Activated CD8-positive, alpha-beta memory T cell treated with anti-CD3 and anti-CD28 coated beads for 24 hours (primary cell): ENCODE results near the gene PRKAG3.

Experiments
- DNase-seq: peaks from one replicate; pipeline ENCODE4 v3.0.0-alpha.2; 2020

PRKAG3 gene

DNA sequence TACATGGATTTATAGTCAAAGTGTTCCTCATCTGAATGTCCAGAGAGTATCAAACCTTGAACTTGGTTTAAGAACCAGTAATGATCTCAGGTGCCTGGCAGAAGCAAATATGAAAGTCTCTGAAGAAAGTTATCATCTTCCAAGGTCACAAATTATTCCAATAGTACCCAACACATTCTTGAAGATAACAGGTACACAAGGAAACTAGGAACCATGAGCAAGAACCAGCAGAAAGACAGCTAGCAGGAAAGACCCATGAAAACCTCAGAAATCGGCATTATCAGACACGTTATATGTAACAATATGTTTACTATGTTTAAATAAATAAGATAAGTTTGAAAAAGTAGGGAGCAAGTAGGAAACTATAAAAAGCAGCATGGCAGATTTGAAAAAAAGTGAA lies 5.9 kb upstream of the PRKAG3 start:
- DNase-seq: no peak

DNA sequence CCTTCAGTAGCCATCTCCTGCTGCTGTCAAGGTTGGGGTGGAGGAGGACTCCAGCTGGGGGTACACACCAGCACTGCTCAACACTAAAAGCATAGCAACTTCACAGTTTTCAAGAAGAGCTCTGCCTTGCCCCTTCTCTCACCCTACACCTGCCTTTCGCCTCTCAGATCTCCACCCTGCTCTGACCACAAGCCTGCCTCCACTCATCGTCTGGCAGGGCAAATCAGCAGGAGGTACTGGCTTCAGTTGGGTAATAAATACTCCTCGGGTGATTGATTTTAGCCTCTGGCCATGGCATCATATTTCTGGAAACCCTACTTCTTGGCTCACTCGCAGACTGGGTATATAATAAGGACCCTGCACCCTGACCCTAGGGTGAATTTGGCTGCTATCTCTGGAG lies 3.1 kb upstream of the PRKAG3 start:
- DNase-seq: no peak

DNA sequence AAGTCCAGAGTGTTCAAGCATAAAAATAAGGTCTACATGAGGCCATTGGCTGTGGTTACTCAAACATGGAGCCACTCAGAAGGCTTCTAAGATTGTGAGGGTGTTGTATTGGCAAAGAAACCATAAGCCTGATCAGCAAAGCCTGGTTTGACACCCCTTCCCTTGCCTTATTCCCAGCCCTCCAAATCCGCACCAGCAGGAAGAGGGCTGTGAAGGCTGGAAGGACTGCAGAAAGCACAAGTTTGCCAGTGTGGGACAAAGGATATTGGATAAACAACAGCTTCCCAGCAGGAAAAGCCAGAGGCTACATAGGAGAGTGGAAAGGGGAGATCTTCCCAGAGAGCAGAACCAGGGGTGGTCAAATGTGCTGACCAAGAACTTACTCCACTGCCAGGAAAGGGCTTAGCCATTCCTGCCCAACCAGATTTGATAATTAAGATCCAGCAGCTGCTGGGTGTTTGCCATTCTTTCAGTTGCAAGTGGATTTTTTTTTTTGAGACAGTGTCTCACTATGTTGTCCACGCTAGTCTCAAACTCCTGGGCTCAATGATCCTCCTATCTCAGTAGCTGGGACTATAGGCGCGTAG lies 1.5 kb upstream of the PRKAG3 start:
- no peak for DNase-seq

DNA sequence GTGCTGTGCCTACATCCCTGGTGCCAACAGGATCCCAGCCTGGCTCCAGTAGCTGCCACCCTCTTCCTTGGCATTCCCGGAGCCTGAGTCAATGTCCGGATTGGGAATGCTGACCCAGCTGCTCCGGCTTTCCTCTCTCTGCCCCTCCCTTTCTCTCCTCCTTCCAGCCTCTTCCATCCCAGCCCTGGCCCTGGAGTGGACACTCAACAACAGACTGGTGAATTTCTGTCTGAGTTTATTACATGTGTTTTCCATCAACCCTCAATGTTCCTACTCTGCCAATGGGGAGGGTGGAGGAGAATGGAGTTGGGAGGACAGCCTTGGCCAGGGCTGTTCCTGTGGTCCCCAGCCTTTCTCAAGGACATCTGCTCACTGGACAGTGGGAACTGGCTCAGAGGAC lies 917 bp upstream of the PRKAG3 start:
- no peak for DNase-seq

DNA sequence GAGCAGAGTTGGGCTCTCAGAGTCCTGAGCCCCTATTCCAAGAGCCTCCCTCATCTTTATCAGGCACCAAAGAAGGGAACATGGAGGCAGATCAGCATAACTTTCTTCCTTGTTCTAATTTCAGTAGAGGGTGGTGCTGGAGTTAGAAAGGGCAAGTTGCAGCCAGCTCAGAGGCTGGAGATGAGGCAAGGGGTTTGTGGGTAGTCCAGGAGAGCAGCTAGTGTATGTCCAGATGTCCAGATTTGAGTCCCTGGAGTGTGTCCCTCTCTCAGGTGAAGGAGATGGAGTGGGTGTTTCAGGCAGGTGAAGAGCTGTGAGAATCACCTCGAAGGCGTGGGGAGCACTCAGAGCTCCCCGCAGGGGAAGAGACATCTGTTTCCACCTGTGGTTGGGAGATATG lies 478 bp upstream of the PRKAG3 start:
- DNase-seq: no peak

DNA sequence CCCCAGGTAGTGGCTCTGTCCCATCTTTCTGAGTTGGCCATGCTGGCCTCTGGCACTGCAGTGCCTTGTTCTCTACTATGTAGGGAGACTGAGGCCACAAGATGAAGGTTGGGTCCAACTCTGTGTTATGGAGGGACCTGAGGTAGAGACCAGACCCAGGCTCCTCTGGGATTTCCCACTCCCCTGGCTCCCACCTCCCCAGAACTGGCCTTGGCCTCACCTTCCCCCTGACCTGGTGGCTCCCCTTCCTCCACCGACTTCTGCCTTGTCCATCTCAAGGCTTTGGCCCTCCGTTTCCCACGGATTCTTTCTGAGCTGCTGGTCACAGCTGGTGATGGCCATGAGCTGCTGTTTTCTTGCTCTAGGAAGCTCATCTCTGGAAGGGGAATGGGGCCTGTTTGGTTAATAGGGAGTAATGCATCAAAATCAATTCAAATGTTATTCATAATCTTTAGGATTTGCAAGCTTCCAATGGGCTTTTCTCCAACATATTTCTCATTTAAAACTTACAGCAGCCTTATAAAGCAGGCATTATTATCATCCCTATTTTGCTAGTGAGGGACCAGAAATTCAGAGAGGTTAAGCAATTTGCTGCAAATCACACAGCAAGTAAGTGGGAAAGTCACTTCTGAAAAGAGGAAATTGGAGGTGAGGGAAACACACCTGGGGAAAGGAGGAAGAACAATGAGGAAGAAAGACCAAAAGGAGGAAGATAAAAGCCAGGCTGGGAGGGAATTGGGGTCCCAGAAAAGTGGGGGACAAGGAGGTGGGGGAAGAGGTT lies 887 bp downstream of the PRKAG3 start:
- DNase-seq: no peak

- DNase-seq: no peak
These were observed 1.6 kb downstream of the PRKAG3 start for GRCh38 chr2:218829868-218830451.

DNA sequence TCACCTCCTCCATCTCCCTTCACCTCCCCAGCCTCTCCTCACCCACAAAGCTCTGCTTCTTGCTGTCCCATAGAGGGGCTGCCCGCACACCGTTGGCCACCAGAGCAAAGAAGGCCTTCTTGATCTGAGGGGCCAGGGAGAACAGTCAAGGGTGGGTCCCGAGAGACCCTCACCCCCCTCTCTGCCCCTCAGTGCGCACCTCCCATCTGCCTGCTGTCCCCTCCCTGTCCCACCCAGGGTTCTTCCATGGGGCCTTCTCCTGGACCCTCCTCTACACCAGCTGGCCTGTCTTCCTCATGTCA lies 3.2 kb downstream of the PRKAG3 start:
- no peak for DNase-seq

- DNase-seq: no peak
These were observed 3.7 kb downstream of the PRKAG3 start for GRCh38 chr2:218827701-218828476.

DNA sequence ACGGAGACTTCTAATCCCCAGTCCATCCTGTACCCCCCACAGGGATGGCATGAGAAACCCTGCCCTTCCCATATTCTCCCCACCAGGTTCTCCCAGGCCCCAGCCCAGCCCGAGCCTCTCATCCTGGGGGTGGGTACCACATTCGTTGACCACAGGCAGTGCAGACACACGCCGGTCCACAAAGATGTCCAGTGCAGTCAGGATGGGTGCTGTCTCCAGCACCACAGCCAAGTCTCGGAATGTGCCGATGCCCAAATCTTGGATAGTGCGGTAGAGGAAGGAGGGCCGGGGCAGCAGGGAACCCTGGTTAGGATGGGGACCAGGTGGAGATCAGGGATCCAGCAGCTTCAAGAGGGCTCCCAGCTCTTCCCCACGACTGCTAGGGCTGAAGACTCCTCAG lies 4.8 kb downstream of the PRKAG3 start:
- DNase-seq: no peak

DNA sequence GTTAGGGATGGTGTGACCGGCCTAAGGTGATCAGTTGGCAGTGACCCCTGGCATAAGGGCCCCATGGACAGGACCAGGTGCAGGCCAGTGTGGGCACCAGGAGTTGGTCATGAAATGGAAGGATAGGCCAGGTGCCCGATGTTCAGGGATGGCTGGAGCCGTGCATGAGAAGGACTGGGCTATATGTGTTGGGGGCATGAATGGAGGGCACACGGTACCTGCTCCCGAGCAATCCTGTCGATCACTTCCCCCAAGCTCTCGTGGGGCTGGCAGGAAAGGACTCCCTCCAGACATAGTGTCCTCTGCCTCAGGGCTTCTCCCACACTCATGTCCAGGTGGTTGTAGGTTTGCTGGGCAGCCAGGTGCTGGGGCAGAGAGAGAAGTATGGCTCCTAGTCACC lies 7.6 kb downstream of the PRKAG3 start:
- DNase-seq: no peak

GRCh38 chr2:218823196-218823855 lies 8.3 kb downstream of the PRKAG3 start:
- DNase-seq: no peak

DNA sequence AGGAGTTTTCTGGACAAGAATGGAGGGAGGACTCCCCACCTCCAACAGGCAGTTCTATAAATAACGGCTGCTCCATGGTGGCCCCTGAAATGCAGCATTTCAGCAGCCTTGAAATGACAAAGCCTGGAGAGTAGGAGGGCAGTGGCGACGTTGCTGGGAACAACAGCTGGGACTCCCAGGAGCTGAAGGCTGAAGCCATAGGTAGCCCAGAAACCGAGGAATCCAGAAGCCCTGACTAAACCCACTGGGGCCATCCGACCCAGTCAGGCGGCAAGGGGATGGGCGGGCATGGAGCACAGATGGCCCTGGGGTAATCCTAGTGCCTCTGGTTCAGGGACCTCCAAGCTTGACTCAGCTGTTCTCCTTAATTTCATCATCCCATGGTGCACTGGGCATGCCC lies 9.0 kb downstream of the PRKAG3 start:
- no peak for DNase-seq

GRCh38 chr2:218821605-218822211 lies 9.9 kb downstream of the PRKAG3 start:
- DNase-seq: no peak

GRCh38 chr2:218820746-218821369 lies 10.7 kb downstream of the PRKAG3 start:
- no peak for DNase-seq

DNA sequence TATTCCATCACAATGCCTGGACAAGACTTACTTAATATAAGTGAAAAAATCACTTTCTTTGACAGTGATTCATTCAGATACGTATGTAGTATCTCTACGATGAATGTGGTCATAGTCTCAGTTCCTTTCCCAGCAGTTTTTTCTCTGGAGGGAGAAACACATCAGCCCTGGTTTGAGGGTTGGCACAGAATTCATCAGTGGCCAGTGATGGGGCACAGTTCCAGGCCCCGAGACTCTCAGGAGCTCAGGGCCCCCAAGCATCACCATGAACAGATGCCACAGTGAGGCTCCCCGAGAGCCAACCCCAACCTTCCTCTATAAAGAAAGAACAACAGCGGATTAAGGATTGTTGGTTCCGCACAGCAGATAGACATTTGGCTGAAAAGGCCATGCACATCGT lies 12.5 kb downstream of the PRKAG3 start:
- DNase-seq: no peak

GRCh38 chr2:218816561-218817011 lies 15.0 kb downstream of the PRKAG3 start:
- no peak for DNase-seq

DNA sequence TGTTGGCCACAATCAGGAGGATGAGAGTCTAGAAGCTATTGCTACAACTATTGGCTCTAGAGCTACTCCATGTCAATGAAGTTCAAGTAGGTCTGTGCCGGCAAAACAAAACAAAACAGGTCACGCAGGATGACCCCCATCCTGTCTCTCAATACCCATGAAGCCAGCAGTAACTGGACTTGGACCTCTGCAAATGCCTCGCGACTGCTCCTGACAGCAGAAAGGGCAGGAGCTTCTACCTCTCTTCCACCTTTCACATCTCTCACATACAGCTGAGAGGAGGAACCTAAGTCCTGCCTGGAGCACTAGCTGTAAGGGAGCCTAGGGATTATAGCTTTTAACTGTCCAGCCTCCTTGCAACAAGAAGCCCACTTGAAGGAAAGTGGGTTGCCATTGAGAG lies 16.0 kb downstream of the PRKAG3 start:
- no peak for DNase-seq

DNA sequence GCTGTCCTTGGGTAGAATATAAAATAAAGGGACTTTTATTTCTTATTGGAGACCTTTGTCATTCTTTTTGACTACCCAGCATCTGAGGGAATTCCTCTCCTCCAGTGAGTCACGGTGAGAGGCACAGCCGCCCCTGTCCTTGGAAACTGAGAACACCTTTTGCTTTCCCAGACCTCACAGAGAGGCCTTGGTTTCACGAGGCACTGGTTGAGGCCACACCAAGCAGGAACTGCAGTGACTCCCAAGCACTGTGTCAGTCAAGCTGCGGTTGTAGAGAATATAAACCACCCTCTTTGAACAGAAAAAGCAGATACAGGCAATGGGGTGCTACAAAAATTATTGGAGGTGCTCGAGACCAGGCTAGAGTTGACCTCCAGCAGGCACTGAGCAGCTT lies 16.4 kb downstream of the PRKAG3 start:
- DNase-seq: no peak

DNA sequence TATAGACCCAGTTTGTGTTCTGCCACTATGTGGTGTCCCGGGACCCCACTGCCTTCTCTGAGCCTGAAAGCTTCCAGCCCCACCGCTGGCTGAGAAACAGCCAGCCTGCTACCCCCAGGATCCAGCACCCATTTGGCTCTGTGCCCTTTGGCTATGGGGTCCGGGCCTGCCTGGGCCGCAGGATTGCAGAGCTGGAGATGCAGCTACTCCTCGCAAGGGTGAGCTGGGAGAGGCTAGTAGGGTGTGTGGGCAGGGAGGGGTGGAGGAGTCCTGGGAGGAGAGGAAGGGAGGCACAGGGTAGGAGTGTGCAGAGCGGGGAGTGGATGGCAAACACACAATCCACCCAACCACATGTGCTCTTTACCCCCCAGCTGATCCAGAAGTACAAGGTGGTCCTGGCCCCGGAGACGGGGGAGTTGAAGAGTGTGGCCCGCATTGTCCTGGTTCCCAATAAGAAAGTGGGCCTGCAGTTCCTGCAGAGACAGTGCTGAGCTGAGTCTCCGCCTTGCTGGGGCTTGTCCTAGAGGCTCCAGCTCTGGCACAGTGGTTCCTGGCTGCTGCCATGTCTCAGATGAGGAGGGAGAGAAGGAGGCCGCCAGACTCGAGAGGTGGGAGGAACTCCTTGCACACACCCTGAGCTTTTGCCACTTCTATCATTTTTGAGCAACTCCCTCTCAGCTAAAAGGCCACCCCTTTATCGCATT lies 16.9 kb downstream of the PRKAG3 start:
- DNase-seq: no peak

DNA sequence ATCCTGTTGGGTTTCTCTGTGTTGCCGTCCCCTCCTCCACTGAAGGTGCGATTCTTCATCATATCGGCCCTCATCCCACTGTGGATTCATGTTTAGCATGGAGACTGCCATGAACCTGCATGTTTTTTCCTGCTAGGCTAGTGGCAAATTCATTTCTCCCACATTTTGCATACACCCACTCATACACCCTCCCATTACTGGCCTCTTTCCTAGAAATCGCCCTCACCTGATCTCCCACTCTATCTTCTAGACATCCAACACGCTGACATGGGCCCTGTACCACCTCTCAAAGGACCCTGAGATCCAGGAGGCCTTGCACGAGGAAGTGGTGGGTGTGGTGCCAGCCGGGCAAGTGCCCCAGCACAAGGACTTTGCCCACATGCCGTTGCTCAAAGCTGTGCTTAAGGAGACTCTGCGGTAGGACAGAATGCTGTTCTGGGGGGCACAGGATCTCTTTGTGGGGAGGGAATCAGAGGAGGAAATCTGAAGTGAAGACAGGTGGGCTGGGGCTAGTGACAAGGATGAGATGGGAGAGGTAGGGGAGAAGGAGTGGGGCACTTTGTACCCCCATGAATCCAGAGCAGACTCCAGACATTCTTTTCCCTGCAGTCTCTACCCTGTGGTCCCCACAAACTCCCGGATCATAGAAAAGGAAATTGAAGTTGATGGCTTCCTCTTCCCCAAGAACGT lies 17.7 kb downstream of the PRKAG3 start:
- DNase-seq: no peak
